ENCODE results near the gene TMEM54. TPM values are rescaled to one million over a fixed set of nuclear protein-coding genes. Genes with fewer than 3 reads are reported as not detected.

Gene TMEM54
- total and polyA plus RNA-seq, 2 of the 13 experiments (the other 11 are each of a cell fraction or from before 2014, with no cell fraction given): 2.5 to 2.9 TPM

DNA sequence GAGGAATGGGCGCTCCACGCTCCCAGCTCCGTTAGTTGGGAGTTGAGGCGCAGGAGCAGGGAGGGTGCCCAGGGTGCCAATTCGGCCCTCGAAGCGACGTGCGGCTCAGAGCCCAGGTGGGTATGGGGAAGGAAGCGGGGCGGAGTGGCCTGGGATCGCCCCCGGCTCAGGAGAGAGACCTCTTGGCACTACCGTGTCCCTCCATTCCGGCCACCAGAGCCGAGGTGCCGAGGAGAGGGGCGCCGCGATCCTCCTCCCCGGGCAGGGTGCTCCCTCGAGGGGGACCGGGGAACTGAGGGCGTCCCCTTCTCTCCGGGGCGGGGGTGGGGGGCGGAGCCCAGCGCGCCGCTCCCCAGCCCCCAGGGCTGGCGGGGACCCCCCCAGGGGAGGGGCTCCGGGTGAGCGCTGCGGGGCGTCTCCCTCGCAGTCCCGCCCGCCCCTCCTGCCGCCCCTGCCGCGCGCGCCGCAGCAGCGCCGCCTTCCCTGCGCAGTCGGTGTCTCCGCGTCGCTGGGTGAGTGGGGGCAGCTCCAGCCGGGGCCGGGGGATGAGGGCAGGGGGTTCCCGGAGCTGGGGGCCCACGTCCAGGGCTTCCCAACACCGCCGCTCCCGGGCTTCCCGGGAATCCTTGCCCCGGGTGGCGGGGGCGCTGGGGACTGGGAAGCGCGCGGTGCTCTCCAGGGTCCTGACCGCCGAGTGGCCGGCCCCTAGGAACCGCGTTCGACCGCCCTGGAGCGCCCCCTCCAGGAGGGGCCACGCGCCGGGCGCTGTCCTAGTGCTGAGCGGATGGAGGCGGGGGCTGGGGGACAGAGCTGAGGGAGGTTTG is 15.0 kb downstream of the TMEM54 start, which contains the start of gene HPCA (continued):
- no peak for TF ChIP-seq NR2F2 (IDR thresholded peaks at IDR 0.05; ENCODE audit: borderline replicate concordance, low read depth)
- peak; percentile 74 for TF ChIP-seq KMT2A (CRISPR knock-in tag; IDR thresholded peaks at IDR 0.05)
- peak; percentile 97; the same call in 1 of the 2 replicates for TF ChIP-seq ZNF570 (CRISPR knock-in tag; IDR thresholded peaks at IDR 0.05; ENCODE audit: borderline replicate concordance)
- TF ChIP-seq ZNF3 (CRISPR knock-in tag; IDR thresholded peaks at IDR 0.05): peak; percentile 85; the same call in 1 of the 2 replicates
- no peak for TF ChIP-seq RNF2 (conservative IDR thresholded peaks at IDR 0.05; ENCODE audit: low read depth)
- peak; percentile 90 for TF ChIP-seq PATZ1 (CRISPR knock-in tag; IDR thresholded peaks at IDR 0.05)
- peak; percentile 99 for TF ChIP-seq HES4 (CRISPR knock-in tag; IDR thresholded peaks at IDR 0.05; ENCODE audit: borderline replicate concordance)
- no peak for TF ChIP-seq SUZ12 (IDR thresholded peaks at IDR 0.05; ENCODE audit: low read depth, low read length)
- TF ChIP-seq BCLAF1 (IDR thresholded peaks at IDR 0.05): no peak
- TF ChIP-seq NFKBIZ (CRISPR knock-in tag; IDR thresholded peaks at IDR 0.05): peak; percentile 97
- TF ChIP-seq SIN3A (IDR thresholded peaks at IDR 0.05; ENCODE audit: borderline replicate concordance, low read depth, low read length): peak; percentile 96; the same call in 1 of the 2 replicates
- peak; percentile 83; the same call in 1 of the 2 replicates for TF ChIP-seq CBX5 (CRISPR knock-in tag; IDR thresholded peaks at IDR 0.05; ENCODE audit: borderline replicate concordance)
- TF ChIP-seq, protein P1, sequence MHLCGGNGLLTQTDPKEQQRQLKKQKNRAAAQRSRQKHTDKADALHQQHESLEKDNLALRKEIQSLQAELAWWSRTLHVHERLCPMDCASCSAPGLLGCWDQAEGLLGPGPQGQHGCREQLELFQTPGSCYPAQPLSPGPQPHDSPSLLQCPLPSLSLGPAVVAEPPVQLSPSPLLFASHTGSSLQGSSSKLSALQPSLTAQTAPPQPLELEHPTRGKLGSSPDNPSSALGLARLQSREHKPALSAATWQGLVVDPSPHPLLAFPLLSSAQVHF (CRISPR knock-in tag; IDR thresholded peaks at IDR 0.05): peak; percentile 98
- peak; percentile 88 for TF ChIP-seq HIVEP1 (CRISPR knock-in tag; IDR thresholded peaks at IDR 0.05)
- TF ChIP-seq ZNF713 (CRISPR knock-in tag; IDR thresholded peaks at IDR 0.05): no peak
- peak; percentile 97 for TF ChIP-seq ZNF230 (CRISPR knock-in tag; IDR thresholded peaks at IDR 0.05)
- no peak for TF ChIP-seq SRSF4 (IDR thresholded peaks at IDR 0.05; ENCODE audit: low read depth, low read length, poor library complexity, severe bottlenecking)
- no peak for TF ChIP-seq CBX2 (IDR thresholded peaks at IDR 0.05; ENCODE audit: low read depth, low read length)
- TF ChIP-seq CBX2 (CRISPR knock-in tag; IDR thresholded peaks at IDR 0.05; ENCODE audit: low read depth): peak; percentile 62; the same call in 1 of the 2 replicates
- peak; percentile 83; the same call in 1 of the 2 replicates for TF ChIP-seq ZNF251 (CRISPR knock-in tag; IDR thresholded peaks at IDR 0.05)
- TF ChIP-seq ZNF709 (CRISPR knock-in tag; IDR thresholded peaks at IDR 0.05): peak; percentile 97
- TF ChIP-seq ZNF362 (CRISPR knock-in tag; IDR thresholded peaks at IDR 0.05; ENCODE audit: borderline replicate concordance): 0 out of 2 replicates have a peak, but pooled peaks have one; percentile 49
- TF ChIP-seq KDM1A (CRISPR knock-in tag; IDR thresholded peaks at IDR 0.05): peak; percentile 79
- peak; percentile 98 for TF ChIP-seq ZNF446 (CRISPR knock-in tag; IDR thresholded peaks at IDR 0.05)
